Left ventricle myocardium superior (tissue), 1 donor: ENCODE data around the gene TBX19. TPM values are rescaled to one million over a fixed set of nuclear protein-coding genes. Genes with fewer than 3 reads are reported as not detected.

Experiments
- ATAC-seq: fragments of 200-7000 bp; cut with Tn5 transposase; one replicate; pipeline ENCODE4 v1.9.1; 2020; ENCODE audit warnings: mild to moderate bottlenecking, moderate library complexity
- DNase-seq: peaks from one replicate; pipeline ENCODE4 v3.0.0-alpha.2; 2020
- intact Hi-C: fragments of 100-400 bp; cut with micrococcal nuclease; formaldehyde crosslinking; loops from one replicate; pipeline ENCODE4 v1.11.0; 2022
- long read RNA-seq: library from polyadenylated mRNA; unstranded; transcript quantifications from one replicate; pipeline ENCODE4 v2.0.0, GENCODE V29; 2021
- total RNA-seq: library from RNA; stranded (reverse); fragmentation: NEBNext Ultra II Directional; extraction: Animal tissue kit (Norgen Biotek cat#: 25700); gene quantifications from one replicate; pipeline ENCODE4 v1.2.1, GENCODE V29; 2021
- donor health status: DM: no; HTN: yes; CAD: no; lungs with severe emphysema.

The TBX19 gene
- 0.55 TPM for total RNA-seq
- long read RNA-seq, result 0 reads

DNA sequence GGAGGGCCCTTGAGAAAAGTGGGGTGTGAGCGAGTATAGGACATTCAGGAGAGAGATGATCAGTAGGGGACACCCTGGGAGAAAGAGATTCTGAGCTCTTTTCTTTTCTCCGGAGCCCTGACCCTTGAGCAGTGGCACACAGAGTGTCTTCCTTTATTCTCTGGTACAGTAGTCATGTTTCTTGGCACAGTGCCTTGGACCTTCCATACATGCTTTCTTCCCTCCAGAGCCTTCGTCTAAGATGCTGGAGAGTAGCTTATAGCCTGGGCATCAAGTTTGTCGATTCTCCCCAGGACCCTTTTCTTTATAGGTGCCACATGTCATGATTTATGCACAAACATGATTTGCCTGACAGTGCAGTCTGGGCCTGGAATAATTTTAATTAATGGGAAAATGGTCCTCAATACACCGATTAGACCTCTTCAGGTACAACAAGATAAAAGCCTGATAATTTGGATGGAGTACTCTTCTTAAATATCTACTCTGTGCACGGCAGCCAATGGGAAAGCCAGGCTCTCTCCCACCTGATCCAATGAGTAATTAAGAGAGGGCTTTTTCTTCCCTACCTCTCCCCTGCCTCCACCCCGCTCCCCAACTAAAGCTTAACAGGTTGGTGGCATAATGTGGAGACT lies at the start of gene TBX19:
Gene TBX19, plus strand, starts transcription at position 582 of the 632 bp plus-strand sequence. CDS start 214 bp downstream, outside the sequence.
- intact Hi-C loops, result no loop called here
- ATAC-seq, result no peak
- no peak for DNase-seq

DNA sequence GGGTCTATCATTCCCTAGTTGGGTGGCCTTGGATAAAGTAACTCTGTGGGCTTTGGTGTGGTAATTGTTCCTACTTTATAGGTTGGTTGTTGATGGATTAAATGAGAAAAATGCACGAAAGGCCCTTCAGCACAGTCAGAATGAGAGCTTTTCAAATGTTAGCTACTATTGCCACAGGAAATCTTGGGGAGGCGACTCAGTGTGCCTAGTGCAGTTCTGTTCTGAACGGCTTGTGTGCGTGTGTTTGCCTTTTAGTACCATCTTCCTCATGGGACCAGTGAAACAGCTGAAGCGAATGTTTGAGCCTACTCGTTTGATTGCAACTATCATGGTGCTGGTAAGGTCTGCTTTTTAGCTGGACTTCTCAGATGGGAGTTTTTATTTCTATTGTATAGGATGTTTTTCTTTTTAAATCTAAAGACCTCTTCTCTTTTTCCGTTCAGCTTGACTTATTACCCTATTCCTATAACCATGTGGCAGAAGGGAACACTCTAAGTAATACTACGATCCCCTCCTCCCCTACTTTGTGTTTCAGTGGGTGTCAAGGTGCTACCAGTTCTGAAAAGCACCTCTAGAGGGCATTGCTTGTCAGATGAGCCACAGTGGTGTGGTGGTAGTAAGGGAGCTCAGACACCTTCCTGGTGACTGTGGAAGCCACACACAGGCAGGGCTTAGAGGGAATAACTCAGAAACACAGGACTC lies 45.7 kb upstream of the TBX19 start:
- DNase-seq (no peak), ATAC-seq (peak; percentile 69)
- intact Hi-C loops, result no loop called here

DNA sequence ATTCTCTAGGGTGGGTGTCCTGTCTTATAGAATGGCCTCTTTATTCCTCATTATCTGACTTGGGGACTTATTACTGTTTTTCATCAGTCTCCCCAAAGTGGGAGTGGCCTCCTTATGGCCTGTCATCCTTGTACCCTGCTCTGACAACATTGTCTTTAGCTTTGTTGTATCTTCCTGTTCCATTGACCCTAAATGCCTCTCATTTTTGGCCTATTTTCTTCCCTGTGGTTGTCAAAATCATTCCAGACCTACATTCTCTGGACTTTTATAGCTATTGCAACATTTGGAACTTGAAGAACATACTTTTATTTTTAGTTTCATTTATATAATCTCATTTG lies 45.2 kb upstream of the TBX19 start:
- intact Hi-C loops, result no loop called here
- DNase-seq, result no peak
- ATAC-seq, result no peak

DNA sequence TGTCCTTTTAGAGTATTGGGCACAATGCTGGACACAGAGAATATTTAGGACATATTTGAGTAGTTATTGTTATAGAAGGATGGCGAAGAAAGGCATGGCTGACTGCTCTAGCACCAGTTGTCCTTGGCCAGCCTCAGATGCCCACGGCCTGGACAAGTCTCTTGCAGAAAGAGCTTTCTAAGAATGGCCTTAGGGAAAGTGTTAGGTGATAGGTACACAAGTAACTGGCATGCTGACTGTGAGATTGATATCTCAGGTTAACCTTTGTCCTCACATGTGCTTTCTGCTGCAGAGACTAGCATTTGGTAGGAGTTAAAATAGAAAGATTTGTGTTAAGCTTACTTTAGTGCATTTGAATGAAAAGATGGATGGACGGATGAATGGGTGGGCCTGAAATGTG lies 44.7 kb upstream of the TBX19 start:
- intact Hi-C loops, result no loop called here
- ATAC-seq (no peak), DNase-seq (no peak)

DNA sequence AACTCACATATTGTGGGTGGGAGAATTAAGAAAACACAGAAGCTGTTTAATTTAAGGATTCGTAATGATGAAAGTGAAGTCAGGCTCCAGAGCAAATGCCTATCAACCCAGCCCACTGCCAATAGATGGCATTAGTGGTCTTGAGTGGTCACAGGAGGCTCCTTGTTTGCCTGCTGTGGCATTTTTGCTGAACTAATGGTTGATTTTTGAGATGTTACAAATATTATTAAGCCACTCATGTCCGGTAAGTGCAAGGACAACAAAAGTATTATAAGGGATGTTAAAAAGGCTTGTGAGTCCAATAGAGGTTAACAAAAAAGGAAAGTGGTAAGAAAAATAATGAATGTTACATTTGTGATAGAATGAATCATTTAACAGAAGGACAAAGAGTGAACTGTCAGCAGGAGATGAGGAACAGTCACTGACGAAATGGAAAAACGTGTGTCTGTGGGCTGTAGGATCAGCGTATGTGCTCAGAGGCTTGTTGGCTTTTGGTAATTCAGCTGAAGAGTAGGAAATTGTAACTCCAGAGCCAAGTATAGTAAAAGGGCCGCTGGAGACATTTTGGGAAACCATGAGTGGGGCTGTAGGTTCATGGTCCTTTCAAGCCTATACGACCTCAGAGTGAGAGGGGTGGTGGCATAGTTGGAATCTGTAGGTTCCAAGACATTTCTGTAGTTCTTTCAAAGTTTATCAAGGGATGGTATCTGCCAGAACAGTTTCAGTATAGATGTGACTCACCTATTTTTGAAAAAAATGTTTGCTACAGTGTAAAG lies 43.7 kb upstream of the TBX19 start:
- ATAC-seq, result no peak
- intact Hi-C loops, result no loop called here
- no peak for DNase-seq

DNA sequence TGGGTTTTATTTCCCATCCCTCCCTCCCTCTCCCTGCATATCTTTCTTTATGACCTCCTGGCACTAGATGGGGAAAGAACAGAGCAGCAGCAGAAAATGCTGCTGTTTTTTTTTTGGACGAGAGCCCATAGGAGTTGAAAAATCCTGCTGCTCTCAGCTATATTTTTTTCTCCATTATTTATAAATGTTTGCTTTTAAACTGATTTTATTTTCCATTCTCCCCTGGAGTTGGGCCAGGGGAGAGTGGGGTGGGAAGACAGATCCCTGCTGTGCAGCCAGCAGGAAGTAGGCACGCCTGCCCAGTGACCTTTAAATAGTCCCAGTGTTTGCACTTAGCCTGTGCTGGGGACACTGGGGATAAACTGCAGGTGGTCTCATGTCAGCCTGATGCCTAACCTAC lies 37.5 kb upstream of the TBX19 start:
- peak; percentile 86 for ATAC-seq
- intact Hi-C loops, result no loop called here
- DNase-seq, result peak; percentile 35

DNA sequence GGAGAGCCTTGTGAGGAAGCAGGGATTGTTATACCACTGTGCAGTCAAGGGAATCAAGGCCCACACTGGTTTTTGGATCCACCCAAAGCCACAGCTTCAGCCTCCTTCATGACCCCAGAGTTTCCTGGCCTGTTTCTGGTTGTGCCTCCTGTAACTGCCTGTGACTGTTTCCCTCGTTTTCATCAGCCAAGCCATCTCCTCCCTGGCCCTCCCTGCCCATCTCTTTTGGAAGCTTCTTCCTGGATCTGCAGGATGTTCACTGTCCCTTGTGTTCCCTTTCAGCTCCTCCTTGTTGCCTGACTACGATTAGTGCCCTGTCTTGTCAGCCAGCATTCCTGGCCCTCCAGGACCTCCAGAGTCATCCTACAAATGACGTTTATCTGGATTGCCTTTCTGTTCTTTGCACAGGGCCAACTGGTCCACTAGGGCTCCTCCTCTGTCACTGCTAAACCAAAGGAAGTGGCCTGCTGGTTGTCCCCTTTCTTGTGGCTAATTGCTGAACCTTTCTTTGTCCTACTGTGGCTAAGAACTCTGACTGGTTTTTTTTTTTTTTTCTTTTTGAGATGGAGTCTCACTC lies 37.0 kb upstream of the TBX19 start:
- intact Hi-C loops, result no loop called here
- DNase-seq, result no peak
- ATAC-seq, result peak; percentile 66

DNA sequence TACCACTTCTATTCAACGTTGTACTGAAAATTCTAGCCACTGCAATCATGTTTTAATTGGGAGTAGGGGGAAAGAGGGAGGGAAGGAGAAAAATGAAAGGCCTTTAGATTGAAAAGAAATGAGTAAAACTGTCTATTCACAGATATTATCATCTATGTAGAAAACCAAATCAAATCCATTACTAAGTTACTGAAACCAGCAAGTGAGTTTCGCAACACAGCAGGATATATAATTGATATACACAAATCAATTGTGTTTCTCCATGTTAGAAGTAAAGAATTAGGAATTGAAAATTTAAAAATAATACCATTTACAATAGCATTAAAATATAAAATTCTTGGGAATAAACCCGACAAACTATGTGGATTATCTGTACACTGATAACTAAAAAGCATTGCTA lies 35.6 kb upstream of the TBX19 start:
- ATAC-seq (no peak), DNase-seq (no peak)
- intact Hi-C loops, result no loop called here

DNA sequence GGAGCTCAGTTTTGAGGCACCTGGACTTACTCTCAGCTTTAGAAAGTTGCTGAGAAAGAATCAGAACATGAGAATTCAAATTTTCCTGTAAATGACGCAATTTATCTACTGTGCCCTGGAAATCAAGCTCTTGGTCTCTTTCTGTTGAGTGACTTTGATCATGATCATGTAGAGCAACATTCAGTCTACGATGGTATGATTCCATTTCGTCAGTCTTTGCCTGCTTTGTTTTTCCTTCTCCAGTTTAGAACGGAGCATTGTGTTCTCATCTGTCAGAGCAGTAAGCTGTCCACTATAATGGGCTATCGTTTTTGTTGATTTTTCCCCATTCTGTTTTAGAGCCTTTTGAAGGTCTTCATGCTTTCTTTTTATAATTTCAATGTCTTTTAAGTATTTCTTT lies 34.2 kb upstream of the TBX19 start:
- intact Hi-C loops, result no loop called here
- no peak for ATAC-seq

DNA sequence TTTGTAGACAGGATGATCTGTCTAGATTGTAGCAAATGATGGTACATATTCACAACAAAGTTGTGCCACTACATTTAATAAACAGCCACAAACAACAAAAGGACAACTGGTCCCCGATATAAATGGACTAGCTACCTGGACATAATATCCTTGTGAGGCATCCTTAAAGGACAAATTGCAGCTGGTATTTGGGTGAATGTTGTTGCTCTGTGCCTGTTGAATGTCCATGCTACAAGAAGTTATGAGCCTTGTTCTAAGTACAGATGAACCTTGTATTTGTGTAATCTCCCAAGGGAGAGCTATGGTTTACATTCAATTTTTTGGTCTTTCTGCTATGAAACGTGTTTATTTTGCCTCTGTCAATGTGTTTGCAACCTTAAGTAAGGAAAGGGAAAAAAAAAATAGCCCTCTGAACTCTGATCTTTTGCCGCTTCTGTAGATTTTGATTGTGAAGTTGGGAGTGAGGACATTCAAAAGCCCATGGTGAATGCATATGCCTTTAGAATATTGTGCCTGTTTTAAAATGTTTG lies 28.4 kb upstream of the TBX19 start:
- ATAC-seq (no peak), DNase-seq (no peak)
- intact Hi-C loops, result no loop called here

More for the DNA sequence above, 34.2 kb upstream of the TBX19 start:
- DNase-seq, result no peak

DNA sequence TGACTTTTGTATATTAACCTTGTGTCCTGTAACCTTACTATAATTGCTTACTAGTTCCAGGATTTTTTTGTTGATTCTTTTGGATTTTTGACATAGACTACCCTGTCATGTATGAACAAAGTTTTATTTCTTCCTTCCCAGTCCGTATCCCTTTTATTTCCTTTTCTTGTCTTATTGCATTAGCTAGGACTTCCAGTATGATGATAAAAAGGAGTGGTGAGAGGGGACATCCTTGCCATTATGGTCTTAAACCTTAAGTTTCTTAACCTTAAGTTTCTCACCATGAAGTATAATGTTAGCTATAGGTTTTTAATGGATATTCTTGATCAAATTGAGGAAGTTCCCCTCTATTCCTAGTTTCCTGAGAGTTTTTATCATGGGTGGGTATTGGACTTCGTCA lies 24.5 kb upstream of the TBX19 start:
- intact Hi-C loops, result no loop called here
- ATAC-seq (no peak), DNase-seq (no peak)

DNA sequence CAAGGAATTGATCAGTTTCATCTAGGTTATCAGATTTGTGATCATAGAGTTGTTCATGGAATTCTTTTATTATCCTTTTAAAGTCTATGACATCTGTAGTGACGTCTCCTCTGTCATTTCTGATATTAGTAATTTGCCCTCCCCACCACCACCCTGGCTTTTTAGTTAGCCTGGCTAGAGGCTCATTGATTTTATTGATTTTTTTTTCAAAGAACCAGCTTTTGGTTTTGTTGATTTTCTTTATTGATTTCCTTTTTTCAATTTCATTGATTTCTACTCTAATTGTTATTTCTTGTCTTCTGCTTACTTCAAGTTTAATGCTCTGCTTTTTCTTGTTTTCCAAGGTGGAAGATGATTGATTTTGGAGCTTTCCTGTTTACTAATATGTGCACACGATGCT lies 23.3 kb upstream of the TBX19 start:
- DNase-seq (no peak), ATAC-seq (no peak)
- intact Hi-C loops, result no loop called here

DNA sequence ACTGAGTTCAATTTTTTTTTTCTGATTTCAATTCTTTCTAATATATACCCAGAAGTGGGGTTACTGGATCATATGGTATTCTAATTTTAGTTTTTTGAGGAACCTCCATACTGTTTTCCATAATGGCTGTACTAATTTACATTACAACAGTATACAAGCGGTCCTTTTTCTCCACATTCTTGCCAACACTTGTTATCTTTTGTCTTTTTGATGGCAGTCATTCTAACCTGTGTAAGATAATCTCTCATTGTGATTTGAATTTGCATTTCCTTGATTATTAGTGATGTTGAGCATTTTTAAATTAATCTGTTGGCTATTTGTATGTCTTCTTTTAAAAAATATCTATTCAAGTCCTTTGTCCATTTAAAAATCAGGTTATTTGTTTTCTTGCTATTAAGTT lies 21.1 kb upstream of the TBX19 start:
- ATAC-seq (no peak), DNase-seq (no peak)
- intact Hi-C loops, result no loop called here

DNA sequence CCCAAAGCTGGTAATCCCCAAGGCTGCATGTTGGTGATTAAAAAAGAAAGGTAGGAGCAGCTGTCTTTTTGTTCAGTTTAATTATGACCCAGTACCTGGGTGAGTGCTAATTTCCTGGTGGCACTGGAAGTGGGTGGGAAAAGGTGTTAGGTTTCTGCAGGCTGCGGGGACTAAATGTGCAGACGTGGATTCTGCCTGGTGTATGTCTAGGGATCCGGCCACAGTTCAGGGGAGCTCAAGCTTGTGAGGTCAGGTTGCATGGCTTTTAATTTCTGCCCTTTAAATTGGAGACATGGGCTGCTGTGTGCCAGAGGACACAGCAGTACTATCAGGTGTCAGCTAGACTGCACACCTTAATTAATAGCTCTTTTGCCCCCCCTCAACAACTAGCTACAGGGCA lies 20.3 kb upstream of the TBX19 start:
- no peak for DNase-seq
- no peak for ATAC-seq
- intact Hi-C loops, result no loop called here

DNA sequence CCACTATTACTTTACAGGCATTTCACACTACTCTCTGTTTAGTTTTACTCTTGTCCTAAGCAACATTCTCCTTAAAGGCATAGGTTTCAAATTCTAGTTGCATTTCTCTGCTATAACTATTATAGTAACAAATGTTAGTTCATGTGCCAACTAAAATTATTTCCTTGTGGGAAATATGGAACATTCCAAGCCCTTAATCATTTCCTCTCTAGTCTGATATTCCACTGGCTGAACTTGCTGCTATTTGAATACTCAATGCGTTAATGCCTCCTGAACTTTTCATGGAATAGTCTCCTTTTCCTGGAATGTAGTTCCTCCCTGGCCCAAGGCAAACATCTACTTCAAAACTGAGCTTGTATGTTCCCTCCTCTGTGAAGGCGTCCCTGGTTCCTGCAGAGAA lies 19.3 kb upstream of the TBX19 start:
- intact Hi-C loops, result no loop called here
- DNase-seq (no peak), ATAC-seq (peak; percentile 45)

DNA sequence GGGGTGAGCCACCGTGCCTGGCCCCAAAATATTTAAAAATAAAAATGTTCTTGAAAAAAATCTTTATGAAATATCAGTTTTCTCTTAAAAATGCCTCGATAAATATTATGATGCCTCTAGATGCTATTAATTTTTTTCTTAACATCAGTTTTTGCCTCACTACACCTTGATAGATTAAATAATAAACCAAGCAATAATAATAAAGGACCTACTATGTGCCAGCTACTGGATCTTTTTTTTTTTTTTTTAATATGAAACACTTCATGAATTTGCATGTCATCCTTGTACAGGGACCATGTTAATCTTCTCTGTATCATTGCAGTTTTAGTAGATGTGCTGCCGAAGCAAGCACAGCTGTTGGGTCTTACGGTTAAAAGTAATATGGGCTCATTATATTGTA lies 17.5 kb upstream of the TBX19 start:
- intact Hi-C loops, result no loop called here
- ATAC-seq, result no peak
- DNase-seq, result no peak

DNA sequence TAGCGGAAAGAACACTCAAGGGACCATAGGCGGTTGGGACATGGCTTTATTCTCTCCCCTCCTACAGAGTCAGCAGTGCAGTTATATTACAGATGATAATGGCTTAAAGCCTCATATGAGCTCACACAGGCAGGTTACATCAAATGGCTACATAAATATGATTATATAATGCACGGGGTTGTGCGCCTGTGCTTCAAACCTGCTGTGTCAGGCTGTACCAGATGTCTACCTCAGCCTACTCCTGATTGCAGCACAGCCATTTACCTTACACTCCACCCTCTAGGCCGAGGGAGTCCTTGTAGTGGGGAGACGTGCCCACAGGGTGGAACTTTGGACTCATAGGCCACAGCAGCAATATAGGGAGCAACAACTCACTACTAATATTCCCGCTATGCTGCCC lies 16.4 kb upstream of the TBX19 start:
- intact Hi-C loops, result no loop called here
- DNase-seq, result no peak
- ATAC-seq, result no peak

DNA sequence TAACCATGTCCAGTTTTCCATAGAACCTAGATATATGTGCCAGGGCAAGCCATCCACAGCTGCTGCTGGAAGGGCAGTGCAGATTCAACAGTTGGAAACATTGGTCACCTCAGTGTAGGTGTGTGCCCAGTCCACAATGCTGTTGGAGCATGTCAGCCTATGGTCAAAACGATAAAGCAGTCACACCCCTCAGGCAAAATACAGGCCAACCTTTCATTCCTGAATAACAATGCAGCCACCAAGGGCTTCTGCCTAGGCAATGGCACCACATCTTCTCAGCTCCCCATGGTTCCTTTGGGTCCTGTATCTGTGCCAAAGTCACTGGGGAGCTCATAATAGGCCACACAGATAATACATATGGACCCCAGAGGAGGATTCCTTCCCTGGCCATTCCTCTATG lies 15.1 kb upstream of the TBX19 start:
- ATAC-seq (no peak), DNase-seq (no peak)
- intact Hi-C loops, result no loop called here

DNA sequence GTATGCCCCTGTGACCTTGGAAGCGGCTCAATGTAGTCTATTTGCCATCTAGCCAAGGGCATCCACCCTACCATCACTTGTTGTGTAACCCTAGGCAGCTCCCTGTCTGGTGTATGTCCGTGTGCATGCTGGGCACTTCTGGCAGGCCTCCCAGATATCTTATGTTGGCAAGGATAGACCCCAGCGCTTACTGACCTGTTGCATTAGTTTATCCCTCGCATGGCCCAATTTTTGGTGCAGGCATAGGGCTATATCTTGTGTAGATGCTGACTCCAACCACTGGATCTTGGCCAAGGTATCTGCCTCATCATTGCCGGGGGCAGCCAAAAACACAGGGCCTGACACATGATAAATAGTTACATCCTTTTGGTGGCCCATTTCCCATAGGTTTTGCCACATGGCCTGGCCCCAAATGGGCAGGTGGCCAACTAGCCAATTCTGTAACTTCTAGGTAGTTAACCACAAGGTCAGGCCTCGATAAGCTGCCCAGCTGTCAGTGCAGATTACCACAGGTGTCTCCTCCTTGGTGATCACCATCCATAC lies 14.0 kb upstream of the TBX19 start:
- DNase-seq, result no peak
- ATAC-seq, result no peak
- intact Hi-C loops, result no loop called here

DNA sequence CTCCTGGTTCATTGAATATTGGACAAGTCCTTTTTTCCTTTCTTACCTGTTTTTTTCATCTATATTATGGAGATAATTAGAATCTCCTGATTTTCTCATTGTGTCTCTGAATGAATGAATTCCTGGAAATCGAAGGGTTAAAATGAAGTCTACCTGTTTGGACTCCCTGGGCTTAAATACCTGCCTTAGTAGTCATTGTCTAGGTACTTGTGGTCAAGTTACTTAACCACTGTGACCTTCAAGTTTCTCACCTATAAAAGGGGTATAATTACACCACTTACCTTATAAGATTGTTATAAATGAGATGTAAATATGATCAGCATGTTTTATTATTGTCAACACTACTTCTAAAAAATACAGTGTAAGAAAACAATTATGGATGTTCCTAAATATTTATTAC lies 9.0 kb upstream of the TBX19 start:
- DNase-seq (no peak), ATAC-seq (no peak)
- intact Hi-C loops, result no loop called here
